ENCODE results near the gene TMEM116. TPM values are rescaled to one million over a fixed set of nuclear protein-coding genes. Genes with fewer than 3 reads are reported as not detected.
"Not testable (repeated sequence)": the region's sequence is repeated elsewhere in the genome, so short reads cannot be mapped to it uniquely, and the experiment has no call there.

The TMEM116 gene
- total and polyA plus RNA-seq, 12 donors = 13.3 to 54.1 (median 39.0) TPM

- ATAC-seq = no peak
- H3K36me3 ChIP-seq = peaks cover 0 to 20% (median 0%) of the 10 kb centered on the region in 9 donors
- intact Hi-C loops (cut with DNase I) = no loop called here
- H3K4me1 ChIP-seq = peaks cover 0 to 68% (median 11%) of the 10 kb centered on the region in 9 donors
- H3K4me3 ChIP-seq = peak overlapping the region in 1 of 10 donors; percentile 29
- H3K27me3 ChIP-seq = peaks cover 0 to 5% (median 0%) of the 10 kb centered on the region in 7 donors
- peak overlapping the region in 1 of 10 donors; percentile 58 for H3K27ac ChIP-seq
- DNase-seq = no peak
- no peak for TF ChIP-seq CTCF (IDR thresholded peaks at IDR 0.05)
- H3K9me3 ChIP-seq = no peaks in the 10 kb centered on the region
Observed at GRCh38 chr12:112001576-112001975, 11.4 kb downstream of the TMEM116 start.

- no peaks in the 10 kb centered on the region for H3K9me3 ChIP-seq
- ATAC-seq = peak in 1 of 8 donors; percentile 38
- peak overlapping the region in 1 of 10 donors; percentile 7 for H3K4me3 ChIP-seq
- TF ChIP-seq CTCF (IDR thresholded peaks at IDR 0.05) = no peak
- peaks cover 0 to 20% (median 0%) of the 10 kb centered on the region in 9 donors for H3K36me3 ChIP-seq
- H3K4me1 ChIP-seq = peaks cover 0 to 67% (median 13%) of the 10 kb centered on the region in 9 donors
- H3K27me3 ChIP-seq = peaks cover 0 to 5% (median 0%) of the 10 kb centered on the region in 7 donors
- intact Hi-C loops (cut with DNase I) = no loop called here
- no peak for DNase-seq
- WGBS, 2 donors = 76 to 80% methylated on average over 8 of the region's 8 CpGs
- H3K27ac ChIP-seq = peak overlapping the region in 1 of 10 donors; percentile 58
Observed at GRCh38 chr12:112000820-112001219, 12.1 kb downstream of the TMEM116 start.

- peaks cover 0 to 81% (median 21%) of the 10 kb centered on the region in 9 donors for H3K4me1 ChIP-seq
- intact Hi-C loops (cut with DNase I) = not testable (repeated sequence)
- WGBS, 2 donors = 93 to 97% methylated on average over 9 of the region's 9 CpGs
Observed at GRCh38 chr12:111999129-111999528, 13.8 kb downstream of the TMEM116 start.

GRCh38 chr12:111998015-111998414 lies 14.9 kb downstream of the TMEM116 start:
- WGBS, 2 donors = 68 to 77% methylated on average over 4 of the region's 4 CpGs
- TF ChIP-seq CTCF (IDR thresholded peaks at IDR 0.05) = no peak
- peak overlapping the region in 6 of 10 donors; percentile 23 to 66 (median 48) for H3K27ac ChIP-seq
- H3K4me1 ChIP-seq = peaks cover 0 to 90% (median 21%) of the 10 kb centered on the region in 9 donors
- ATAC-seq (peak in 3 of 8 donors; percentile 15 to 74 (median 27)), DNase-seq (no peak)
- no peak overlapping the region for H3K4me3 ChIP-seq
- H3K9me3 ChIP-seq = no peaks in the 10 kb centered on the region
- peaks cover 0 to 5% (median 0%) of the 10 kb centered on the region in 7 donors for H3K27me3 ChIP-seq
- peaks cover 0 to 12% (median 0%) of the 10 kb centered on the region in 9 donors for H3K36me3 ChIP-seq
- intact Hi-C loops (cut with DNase I) = no loop called here

More at GRCh38 chr12:111999129-111999528, 13.8 kb downstream of the TMEM116 start:
- not testable (repeated sequence) for H3K9me3 ChIP-seq, H3K27me3 ChIP-seq, H3K4me3 ChIP-seq, DNase-seq, ATAC-seq, H3K27ac ChIP-seq
- H3K36me3 ChIP-seq = peaks cover 0 to 17% (median 0%) of the 10 kb centered on the region in 9 donors

GRCh38 chr12:111997300-111997699 lies 15.7 kb downstream of the TMEM116 start:
- Histone ChIP-seq H3K4me1 (peaks cover 0 to 90% (median 21%) of the 10 kb centered on the region in 9 donors), H3K36me3 (peaks cover 0 to 12% (median 0%) of the 10 kb centered on the region in 9 donors), H3K4me3 (no peak overlapping the region), H3K27me3 (peaks cover 0 to 5% (median 0%) of the 10 kb centered on the region in 7 donors), H3K9me3 (no peaks in the 10 kb centered on the region), H3K27ac (peak overlapping the region in 5 of 10 donors; percentile 23 to 66 (median 45))
- no peak for TF ChIP-seq CTCF (IDR thresholded peaks at IDR 0.05)
- WGBS, 2 donors = 87 to 94% methylated on average over 2 of the region's 2 CpGs
- ATAC-seq = no peak
- intact Hi-C loops (cut with DNase I) = no loop called here
- no peak for DNase-seq
